ENCODE results near the gene IFT88. TPM values are rescaled to one million over a fixed set of nuclear protein-coding genes. Genes with fewer than 3 reads are reported as not detected.

Gene IFT88
- total RNA-seq, 1 donor from 2014 or later, result 4.9 TPM

DNA sequence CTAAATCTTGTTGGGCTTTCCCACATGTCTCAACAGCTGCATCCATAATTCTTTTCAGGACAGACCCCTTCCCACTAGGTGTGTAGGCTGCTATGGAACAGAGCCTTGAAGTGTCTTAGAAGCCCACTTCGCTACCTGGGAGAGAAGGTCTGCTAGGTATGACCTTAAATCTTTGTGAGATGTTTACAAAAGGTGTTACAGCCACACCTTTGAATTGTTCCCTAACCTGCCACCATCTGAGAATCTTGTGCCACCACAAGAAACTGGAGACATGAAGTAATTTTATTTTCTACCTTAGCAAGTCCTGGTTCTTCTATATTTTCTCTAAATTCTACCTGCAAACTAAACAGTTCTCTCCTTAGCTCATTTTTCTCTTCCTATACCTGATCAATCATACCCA is 69.1 kb downstream of the IFT88 start:
- no peak overlapping the region for H3K4me3 ChIP-seq
- no peak for TF ChIP-seq CTCF (IDR thresholded peaks at IDR 0.05)
- no peak overlapping the region for H3K27ac ChIP-seq
- intact Hi-C loops (cut with DNase I), result no loop called here
- H3K27me3 ChIP-seq, result no peaks in the 10 kb centered on the region
- peaks cover 0 to 10% of the 10 kb centered on the region in 2 donors for H3K36me3 ChIP-seq
- DNase-seq (ENCODE audit: low spot score in 2 of 2), result no peak
- no peaks in the 10 kb centered on the region for H3K9me3 ChIP-seq
- no peaks in the 10 kb centered on the region for H3K4me1 ChIP-seq

GRCh38 chr13:20637811-20638210 is 70.9 kb downstream of the IFT88 start:
- no peak for TF ChIP-seq CTCF (IDR thresholded peaks at IDR 0.05)
- H3K36me3 ChIP-seq, result peaks cover 0 to 7% of the 10 kb centered on the region in 2 donors

GRCh38 chr13:20647758-20648157 is 80.8 kb downstream of the IFT88 start:
- H3K27ac ChIP-seq, result no peak overlapping the region
- intact Hi-C loops (cut with DNase I), result no loop called here
- no peak for DNase-seq (ENCODE audit: low spot score in 2 of 2)

More at GRCh38 chr13:20637811-20638210, 70.9 kb downstream of the IFT88 start:
- intact Hi-C loops (cut with DNase I), result no loop called here
- Histone ChIP-seq H3K4me3 (no peak overlapping the region), H3K27ac (no peak overlapping the region), H3K27me3 (no peaks in the 10 kb centered on the region), H3K4me1 (no peaks in the 10 kb centered on the region), H3K9me3 (no peaks in the 10 kb centered on the region)
- DNase-seq (ENCODE audit: low spot score in 2 of 2), result no peak

DNA sequence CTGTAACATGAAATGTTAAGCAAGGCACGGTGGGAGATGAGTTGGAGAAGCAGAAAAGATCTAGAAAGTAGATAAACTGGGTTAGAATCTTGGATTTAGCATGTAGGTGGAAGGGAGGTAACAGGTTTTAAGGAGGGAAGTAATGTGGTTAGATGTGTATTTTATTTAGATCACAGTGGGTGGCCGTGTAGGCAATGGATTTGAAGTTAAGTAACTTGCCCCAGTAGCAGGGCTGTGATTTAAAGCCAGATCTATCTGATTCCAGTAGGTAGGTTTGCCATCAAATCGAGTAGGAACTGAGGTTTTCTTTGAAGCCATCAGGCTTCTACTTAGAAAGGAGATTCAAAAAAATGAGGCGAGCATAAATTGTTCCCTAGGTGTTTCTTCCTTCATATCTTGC is 86.0 kb downstream of the IFT88 start:
- Histone ChIP-seq H3K4me3 (no peak overlapping the region), H3K36me3 (no peaks in the 10 kb centered on the region), H3K4me1 (no peaks in the 10 kb centered on the region), H3K27me3 (no peaks in the 10 kb centered on the region), H3K27ac (no peak overlapping the region), H3K9me3 (no peaks in the 10 kb centered on the region)
- no peak for DNase-seq (ENCODE audit: low spot score in 2 of 2)
- intact Hi-C loops (cut with DNase I), result no loop called here
- no peak for TF ChIP-seq CTCF (IDR thresholded peaks at IDR 0.05)

More at GRCh38 chr13:20647758-20648157, 80.8 kb downstream of the IFT88 start:
- Histone ChIP-seq H3K27me3 (no peaks in the 10 kb centered on the region), H3K4me1 (no peaks in the 10 kb centered on the region), H3K36me3 (peaks cover 0 to 8% of the 10 kb centered on the region in 2 donors), H3K9me3 (no peaks in the 10 kb centered on the region), H3K4me3 (no peak overlapping the region)
- TF ChIP-seq CTCF (IDR thresholded peaks at IDR 0.05), result no peak

- no peak for TF ChIP-seq CTCF (IDR thresholded peaks at IDR 0.05)
- no peak overlapping the region for H3K27ac ChIP-seq
- H3K27me3 ChIP-seq, result no peaks in the 10 kb centered on the region
- intact Hi-C loops (cut with DNase I), result no loop called here
- no peaks in the 10 kb centered on the region for H3K36me3 ChIP-seq
- DNase-seq (ENCODE audit: low spot score in 2 of 2), result no peak
- no peaks in the 10 kb centered on the region for H3K4me1 ChIP-seq
- H3K9me3 ChIP-seq, result no peaks in the 10 kb centered on the region
- no peak overlapping the region for H3K4me3 ChIP-seq
Observed at GRCh38 chr13:20654156-20654555, 87.2 kb downstream of the IFT88 start.

DNA sequence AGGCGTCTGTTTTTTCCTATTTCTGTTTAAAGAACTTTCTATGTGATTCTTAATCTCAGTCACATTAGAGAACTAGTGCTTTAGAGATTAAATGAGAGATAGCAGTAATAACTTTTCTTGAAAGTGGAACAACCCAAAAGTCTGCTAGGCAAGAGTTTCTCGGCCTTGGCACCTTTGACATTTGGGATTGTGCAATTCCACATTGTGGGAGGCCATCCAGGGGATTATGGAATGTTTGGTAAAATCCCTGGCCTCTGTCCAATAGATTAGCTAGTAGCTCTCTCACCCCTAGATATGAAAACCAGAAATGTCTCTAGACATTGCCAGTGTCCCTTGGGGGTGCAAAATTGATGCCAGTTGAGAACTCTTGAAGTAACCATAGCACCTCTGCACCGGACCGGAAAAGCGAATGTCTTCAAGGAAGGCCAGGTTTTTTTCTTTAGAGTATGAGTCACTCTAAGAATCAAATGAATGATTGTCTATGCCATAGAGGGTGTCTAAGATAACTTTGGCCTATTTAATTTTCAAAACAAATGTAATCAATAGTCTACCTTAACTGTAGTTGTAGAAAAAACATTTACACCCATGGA is 91.6 kb downstream of the IFT88 start:
- Histone ChIP-seq H3K4me1 (no peaks in the 10 kb centered on the region), H3K27me3 (no peaks in the 10 kb centered on the region), H3K36me3 (peaks cover 3 to 5% of the 10 kb centered on the region in 2 donors), H3K9me3 (no peaks in the 10 kb centered on the region), H3K27ac (no peak overlapping the region), H3K4me3 (no peak overlapping the region)
- DNase-seq (ENCODE audit: low spot score in 2 of 2), result no peak
- intact Hi-C loops (cut with DNase I), result no loop called here
- no peak for TF ChIP-seq CTCF (IDR thresholded peaks at IDR 0.05)
